Mesenchymal stem cell (in vitro differentiated cells and primary cell): ENCODE measurements around the gene IFNA21. TPM values are rescaled to one million over a fixed set of nuclear protein-coding genes. Genes with fewer than 3 reads are reported as not detected.

Source experiments
- DNase-seq: peaks from one replicate; pipeline ENCODE4 v3.0.0-alpha.2; 2013
- H2AFZ ChIP-seq: one replicate; pipeline ENCODE4 v1.6.1; 2013; ENCODE audit warnings: low read depth, mild to moderate bottlenecking, control low read depth, inconsistent platforms, low read length, moderate library complexity
- H2AK5ac ChIP-seq: 2 replicates; pipeline ENCODE4 v1.6.1; 2013; ENCODE audit warnings: low read length, moderate library complexity, mild to moderate bottlenecking, inconsistent platforms; ENCODE audit not compliant: severe bottlenecking
- H2BK120ac ChIP-seq: one replicate; pipeline ENCODE4 v1.6.1; 2013; ENCODE audit warnings: low read depth, mild to moderate bottlenecking, inconsistent platforms, low read length, moderate library complexity
- H2BK12ac ChIP-seq, 2 experiments: one replicate each; pipeline ENCODE4 v1.6.1; 2013; ENCODE audit warnings: inconsistent platforms in 2 of 2, low read length in 2 of 2, mild to moderate bottlenecking in 2 of 2, moderate library complexity in 2 of 2, control low read depth in 1 of 2
- H2BK15ac ChIP-seq: one replicate; pipeline ENCODE4 v1.6.1; 2013; ENCODE audit warnings: mild to moderate bottlenecking, low read depth, inconsistent platforms; ENCODE audit not compliant: poor library complexity, severe bottlenecking
- H2BK5ac ChIP-seq: 2 replicates; pipeline ENCODE4 v1.6.1; 2013; ENCODE audit warnings: low read depth, mild to moderate bottlenecking, low read length, control low read depth, inconsistent platforms; ENCODE audit not compliant: poor library complexity, severe bottlenecking
- H3K14ac ChIP-seq, 2 experiments: one replicate each; pipeline ENCODE4 v1.6.1; 2013; ENCODE audit warnings: inconsistent platforms in 2 of 2, low read length in 2 of 2, control low read depth in 1 of 2, mild to moderate bottlenecking in 1 of 2, moderate library complexity in 1 of 2
- H3K18ac ChIP-seq, 2 experiments: one replicate each; pipeline ENCODE4 v1.6.1; 2013; ENCODE audit warnings: inconsistent platforms in 2 of 2, low read length in 2 of 2, control low read depth in 1 of 2, low read depth in 1 of 2, mild to moderate bottlenecking in 1 of 2
- H3K23ac ChIP-seq, 2 experiments: one replicate each; pipeline ENCODE4 v1.6.1; 2013; ENCODE audit warnings: inconsistent platforms in 2 of 2, low read length in 2 of 2, mild to moderate bottlenecking in 2 of 2, moderate library complexity in 2 of 2, control low read depth in 1 of 2
- H3K27ac ChIP-seq: 2 replicates; pipeline ENCODE4 v1.5.1; 2013; ENCODE audit warnings: mild to moderate bottlenecking, moderate library complexity, low read length, control low read depth, inconsistent platforms; ENCODE audit not compliant: poor library complexity, severe bottlenecking
- H3K27me3 ChIP-seq, 2 experiments: 2 replicates each; pipeline versions ENCODE4 v1.6.1 to v1.7.0; 2013; ENCODE audit warnings: low read length in 2 of 2, mild to moderate bottlenecking in 2 of 2, moderate library complexity in 2 of 2, control low read depth in 1 of 2, inconsistent platforms in 1 of 2; ENCODE audit not compliant: control insufficient read depth in 1 of 2, insufficient read depth in 1 of 2
- H3K36me3 ChIP-seq, 2 experiments: 2 replicates each; pipeline versions ENCODE4 v1.6.1 to v1.7.0; 2013; ENCODE audit warnings: low read length in 2 of 2, control low read depth in 1 of 2, inconsistent platforms in 1 of 2, low read depth in 1 of 2, mild to moderate bottlenecking in 1 of 2; ENCODE audit not compliant: insufficient read depth in 2 of 2, control insufficient read depth in 1 of 2
- H3K4ac ChIP-seq, 2 experiments: one replicate each; pipeline ENCODE4 v1.6.1; 2013; ENCODE audit warnings: inconsistent platforms in 2 of 2, low read length in 2 of 2, mild to moderate bottlenecking in 2 of 2, moderate library complexity in 2 of 2, control low read depth in 1 of 2, low read depth in 1 of 2
- H3K4me1 ChIP-seq: 2 replicates; pipeline ENCODE4 v1.6.1; 2013; ENCODE audit warnings: low read depth, low read length, control low read depth; ENCODE audit not compliant: control insufficient read depth, insufficient read depth
- H3K4me2 ChIP-seq: 2 replicates; pipeline ENCODE4 v1.6.1; 2013; ENCODE audit warnings: low read length, mild to moderate bottlenecking, inconsistent platforms; ENCODE audit not compliant: poor library complexity, severe bottlenecking
- H3K4me3 ChIP-seq, 2 experiments: 2 replicates each; pipeline versions ENCODE4 v1.5.1 to v1.7.0; 2013; ENCODE audit warnings: low read length in 2 of 2, mild to moderate bottlenecking in 2 of 2, control low read depth in 1 of 2, low read depth in 1 of 2; ENCODE audit not compliant: insufficient read depth in 1 of 2
- H3K79me1 ChIP-seq: replicated peaks from 2 replicates; pipeline ENCODE4 v1.6.1; 2013; ENCODE audit warnings: mild to moderate bottlenecking, control low read depth, low read length, inconsistent platforms; ENCODE audit not compliant: poor library complexity, severe bottlenecking
- H3K9ac ChIP-seq: 2 replicates; pipeline ENCODE4 v1.7.0; 2013; ENCODE audit warnings: mild to moderate bottlenecking, low read length, moderate library complexity
- H3K9me3 ChIP-seq: 2 replicates; pipeline ENCODE4 v1.7.0; 2013; ENCODE audit warnings: mild to moderate bottlenecking, low read length; ENCODE audit not compliant: control insufficient read depth
- H4K8ac ChIP-seq: one replicate; pipeline ENCODE4 v1.6.1; 2013; ENCODE audit warnings: inconsistent platforms, mild to moderate bottlenecking, low read length, moderate library complexity
- H4K91ac ChIP-seq: one replicate; pipeline ENCODE4 v1.6.1; 2013; ENCODE audit warnings: mild to moderate bottlenecking, low read length, inconsistent platforms
- WGBS: methylation state at CpG from one replicate; pipeline ENCODE4 v1.1.7; 2013; ENCODE audit warnings: mixed read lengths; 5-methylcytosine and 5-hydroxymethylcytosine counted together
- small RNA-seq: library from polyadenylated mRNA; stranded (forward); fragments of <200 nt; extraction: miRNeasy Mini kit (QIAGEN cat#:217004); gene quantifications from one replicate; pipeline ENCODE3, GENCODE V24; 2013; ENCODE audit warnings: low read depth

The IFNA21 gene

DNA sequence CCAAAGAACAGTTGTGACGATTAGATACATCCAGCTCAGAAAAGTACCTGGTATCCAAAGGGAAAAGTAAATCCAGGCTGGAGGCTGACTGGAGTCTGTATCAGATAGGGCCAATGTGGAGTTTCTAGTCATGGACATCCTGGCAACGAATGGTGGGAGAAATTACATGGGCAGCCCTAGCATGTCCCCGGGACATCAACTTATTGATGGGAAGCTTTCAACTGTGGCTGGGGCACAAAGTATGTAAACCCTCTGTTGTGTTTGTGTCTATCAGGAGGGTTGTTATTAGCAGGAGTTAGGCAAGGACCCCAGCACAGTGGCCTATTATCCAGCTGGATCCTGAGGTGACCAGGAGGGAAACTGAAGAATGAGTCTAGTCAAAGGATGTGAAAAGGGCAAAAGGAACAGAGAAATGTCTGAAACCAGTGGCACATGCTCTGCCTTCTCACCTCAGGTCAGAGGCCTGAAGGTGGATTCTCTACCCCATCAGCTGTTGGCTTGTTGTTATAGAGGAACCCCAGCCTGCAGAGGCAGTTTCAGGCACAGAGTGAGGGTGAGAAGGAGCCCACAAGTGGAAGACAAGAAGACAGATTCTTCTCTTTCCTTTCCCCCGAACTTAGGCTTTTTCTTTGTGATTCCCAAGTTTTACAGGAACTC lies 44.7 kb downstream of the IFNA21 start:
- H2AK5ac ChIP-seq: no peak overlapping the region
- no peak overlapping the region for H4K8ac ChIP-seq
- H2BK120ac ChIP-seq: no peak overlapping the region
- no peaks in the 10 kb centered on the region for H3K27me3 ChIP-seq
- no peak overlapping the region for H3K4me2 ChIP-seq
- H3K23ac ChIP-seq: no peak overlapping the region
- no peak overlapping the region for H3K4me3 ChIP-seq
- no peaks in the 10 kb centered on the region for H3K4me1 ChIP-seq
- no peak overlapping the region for H4K91ac ChIP-seq
- no peak overlapping the region for H3K4ac ChIP-seq
- 71% methylated on average over 3 of the region's 4 CpGs for whole genome bisulfite sequencing
- DNase-seq: no peak
- H3K27ac ChIP-seq: no peak overlapping the region
- H3K36me3 ChIP-seq: no peaks in the 10 kb centered on the region
- no peaks in the 10 kb centered on the region for H3K9me3 ChIP-seq
- H2BK5ac ChIP-seq: no peak overlapping the region
- no peak overlapping the region for H3K9ac ChIP-seq
- no peak overlapping the region for H3K18ac ChIP-seq
- H3K14ac ChIP-seq: no peak overlapping the region
- H2BK12ac ChIP-seq: no peak overlapping the region
- H2AFZ ChIP-seq: no peak overlapping the region
- H3K79me1 ChIP-seq: no peaks in the 10 kb centered on the region
- H2BK15ac ChIP-seq: no peak overlapping the region

DNA sequence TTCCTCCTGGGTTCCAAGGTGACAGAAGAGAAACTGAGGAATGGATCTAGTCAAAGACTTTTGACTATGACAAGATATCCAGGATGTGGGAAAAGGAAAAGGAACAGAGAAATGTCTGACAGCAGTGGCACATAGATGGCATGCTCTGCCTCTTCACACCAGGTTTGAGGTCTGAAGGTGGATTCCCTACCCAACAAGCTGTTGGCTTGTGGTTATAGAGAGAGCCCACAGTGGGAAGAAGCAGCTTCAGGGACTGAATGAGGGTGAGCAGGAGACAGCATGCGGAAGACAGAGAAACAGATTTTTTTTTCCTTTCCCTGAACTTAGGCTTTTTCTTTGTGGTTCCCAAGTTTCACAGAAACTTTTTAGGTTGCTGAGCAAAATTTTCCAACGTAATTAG lies 45.4 kb downstream of the IFNA21 start:
- Histone ChIP-seq H3K14ac (no peak overlapping the region), H3K27ac (no peak overlapping the region), H3K18ac (peak overlapping the region in 1 of 2 experiments; percentile 21), H3K4me2 (no peak overlapping the region), H3K4ac (no peak overlapping the region), H2AFZ (no peak overlapping the region), H3K27me3 (no peaks in the 10 kb centered on the region), H2BK5ac (no peak overlapping the region), H3K23ac (peak overlapping the region in 1 of 2 experiments; percentile 90), H3K9ac (no peak overlapping the region), H2BK120ac (no peak overlapping the region), H2AK5ac (no peak overlapping the region), H4K8ac (no peak overlapping the region), H3K79me1 (no peaks in the 10 kb centered on the region), H3K36me3 (no peaks in the 10 kb centered on the region), H4K91ac (no peak overlapping the region), H3K4me3 (no peak overlapping the region), H3K9me3 (no peaks in the 10 kb centered on the region), H3K4me1 (no peaks in the 10 kb centered on the region), H2BK12ac (no peak overlapping the region), H2BK15ac (no peak overlapping the region)
- 93% methylated on average over 2 of the region's 2 CpGs for WGBS
- no peak for DNase-seq

DNA sequence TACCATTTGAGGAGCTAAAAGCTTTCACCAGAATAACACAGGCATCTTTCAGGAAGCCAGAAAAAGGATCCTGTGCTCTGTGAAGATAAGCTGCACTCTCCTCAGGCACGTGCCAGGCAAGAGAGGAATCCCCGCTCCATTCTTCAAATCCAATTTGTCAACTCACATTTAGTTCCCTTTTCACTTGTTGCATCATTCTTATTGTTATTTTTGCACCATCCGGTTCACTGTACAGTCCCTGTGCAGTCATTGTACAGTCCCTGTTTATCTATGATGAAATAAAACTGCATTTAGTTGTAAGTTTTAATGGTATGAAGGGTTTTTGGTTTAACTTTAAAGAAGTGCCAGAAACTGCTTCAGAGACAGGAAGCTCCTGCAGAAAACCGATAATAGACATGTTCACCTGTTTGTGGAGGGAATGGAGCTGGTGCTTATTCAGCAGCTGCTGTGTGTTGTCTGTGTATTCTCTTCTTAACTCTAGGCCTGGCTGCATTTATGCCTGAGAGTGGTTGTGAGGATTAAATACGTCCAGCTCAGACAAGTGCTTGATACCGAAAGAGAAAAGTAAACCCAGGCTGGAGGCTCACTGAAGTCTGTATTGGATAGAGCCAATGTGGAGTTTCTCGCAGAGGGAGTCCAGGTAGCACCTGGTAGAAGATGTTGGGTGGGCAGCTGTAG lies 47.2 kb downstream of the IFNA21 start:
- Histone ChIP-seq H3K4ac (no peak overlapping the region), H2BK5ac (no peak overlapping the region), H2AFZ (no peak overlapping the region), H2AK5ac (no peak overlapping the region), H3K4me1 (no peaks in the 10 kb centered on the region), H3K79me1 (no peaks in the 10 kb centered on the region), H3K4me3 (no peak overlapping the region), H3K27me3 (no peaks in the 10 kb centered on the region), H4K91ac (no peak overlapping the region), H3K27ac (no peak overlapping the region), H3K9me3 (no peaks in the 10 kb centered on the region), H3K36me3 (no peaks in the 10 kb centered on the region), H3K23ac (no peak overlapping the region), H2BK15ac (no peak overlapping the region), H2BK12ac (no peak overlapping the region), H3K9ac (no peak overlapping the region), H2BK120ac (no peak overlapping the region), H3K14ac (no peak overlapping the region), H3K4me2 (no peak overlapping the region), H3K18ac (no peak overlapping the region), H4K8ac (no peak overlapping the region)
- WGBS: 90% methylated on average over 7 of the region's 7 CpGs
- DNase-seq: no peak

Small RNA genes lying within 50 kb of the gene (small RNA-seq; reads per million reads assigned to genes)
- not detected for gene RF00019
